GM19468 (cell line): ENCODE measurements around the gene TMTC2.
A peak's percentile ranks its signal among the peaks of the same experiment; 100 is the strongest.

Experiments used
- ATAC-seq: cut with Tn5 transposase; IDR thresholded peaks from one replicate; pipeline ENCODE4 v1.9.1; 2021; ENCODE audit warnings: mild to moderate bottlenecking, moderate library complexity, moderate number of reproducible peaks; ENCODE audit not compliant: unreplicated experiment; ENCODE audit errors: extremely low read depth

The TMTC2 gene

DNA sequence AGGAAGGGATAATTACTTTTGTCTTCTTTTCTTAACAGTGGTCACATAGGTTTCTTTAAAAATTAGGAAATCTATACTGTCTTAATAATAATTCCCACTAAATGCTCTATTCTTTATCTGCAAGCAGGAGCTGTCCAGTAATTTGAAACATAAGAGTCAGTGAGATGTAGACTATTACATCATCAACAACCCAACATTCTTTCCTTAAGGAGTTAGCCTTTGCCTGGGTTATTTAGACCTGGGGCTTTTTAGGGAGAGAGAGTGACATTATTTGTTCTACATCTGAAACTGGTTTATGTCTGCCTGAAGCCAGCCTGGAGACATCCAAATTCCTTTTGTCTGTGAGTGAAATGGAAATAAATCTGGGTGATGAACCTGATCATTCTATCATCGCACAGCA, 294.4 kb downstream of the TMTC2 start:
- no peak for ATAC-seq

DNA sequence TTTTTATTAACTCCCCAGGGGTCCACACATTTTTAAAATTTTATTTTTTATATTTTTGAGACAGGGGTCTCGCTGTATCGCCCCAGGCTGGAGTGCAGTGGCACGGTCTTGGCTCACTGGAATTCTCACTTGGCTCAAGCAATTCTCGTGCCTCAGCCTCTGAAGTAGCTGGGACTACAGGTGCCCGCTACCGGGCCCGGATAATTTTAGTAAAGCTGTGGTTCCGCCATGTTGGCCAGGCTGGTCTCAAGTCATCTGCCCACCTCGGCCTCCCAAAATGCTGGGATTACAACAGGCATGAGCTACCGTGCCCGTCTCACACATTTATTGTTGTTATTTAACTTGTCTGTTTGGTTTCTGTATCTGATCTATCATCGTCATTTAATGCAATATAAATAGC, 307.4 kb downstream of the TMTC2 start:
- ATAC-seq: no peak

DNA sequence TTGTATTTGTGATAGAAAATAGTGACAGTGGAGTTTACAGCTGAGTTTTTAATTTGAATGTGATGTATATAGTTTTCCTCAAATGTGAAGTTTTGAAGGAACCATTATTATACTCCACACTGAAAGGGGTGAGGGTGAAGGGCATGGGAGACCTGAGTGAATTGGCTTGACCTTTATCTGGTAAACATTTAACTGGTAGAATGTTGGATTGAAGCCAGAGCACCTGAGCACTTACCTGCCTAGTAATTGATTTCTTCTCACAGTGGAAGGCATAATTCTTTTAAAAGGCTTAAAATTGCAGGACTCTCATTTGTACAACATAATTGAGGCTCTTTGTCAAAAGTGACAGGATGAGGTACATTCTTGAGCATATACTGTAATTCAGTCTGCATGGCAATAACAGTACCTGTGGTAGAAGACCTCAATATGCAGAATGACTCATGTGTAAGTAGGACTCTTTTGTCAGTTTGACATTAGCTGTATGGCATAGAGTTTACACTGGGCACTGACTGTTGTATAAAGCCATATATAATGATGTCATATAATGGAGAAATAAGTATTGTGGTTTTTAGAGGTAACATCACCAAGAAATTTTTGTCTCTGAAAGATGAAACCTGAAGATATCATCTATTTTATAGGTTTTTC, 309.6 kb downstream of the TMTC2 start:
- ATAC-seq: peak; percentile 28

DNA sequence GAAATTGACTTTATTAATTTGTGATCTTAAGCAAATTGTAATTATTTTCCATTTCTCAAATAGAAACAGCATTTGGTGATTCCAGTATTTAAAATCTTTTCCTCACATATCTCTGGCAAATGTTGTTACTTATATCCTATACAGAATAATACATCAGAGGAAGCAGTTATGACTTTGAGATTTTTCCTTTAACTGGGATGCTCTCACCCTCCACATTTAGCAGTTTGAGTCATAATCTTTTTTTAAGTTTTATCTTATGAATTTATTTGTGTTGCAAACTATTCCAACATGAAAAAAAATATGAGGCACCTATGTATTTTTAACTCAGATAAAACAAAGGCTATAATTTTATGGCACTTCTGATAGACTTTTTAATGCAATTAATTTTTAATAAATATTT, 311.8 kb downstream of the TMTC2 start:
- ATAC-seq: no peak

DNA sequence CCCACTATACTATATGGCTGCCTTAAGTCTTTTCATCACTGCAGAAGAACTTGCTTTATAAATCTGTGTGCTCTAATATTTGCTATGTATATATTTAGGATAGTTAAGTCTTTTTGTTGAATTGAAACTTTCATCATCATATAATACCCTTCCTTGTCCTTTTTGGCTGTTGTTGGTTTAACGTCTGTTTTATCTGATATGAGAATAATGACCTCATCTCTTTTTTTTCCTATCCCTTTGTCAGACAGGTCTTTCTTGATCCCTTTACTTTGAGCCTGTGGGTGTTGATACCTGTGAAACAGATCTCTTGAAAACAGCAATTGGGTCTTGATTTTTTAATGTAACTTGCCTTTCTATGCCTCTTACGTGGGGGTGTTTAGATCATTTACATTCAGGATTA, 316.3 kb downstream of the TMTC2 start:
- ATAC-seq: no peak

DNA sequence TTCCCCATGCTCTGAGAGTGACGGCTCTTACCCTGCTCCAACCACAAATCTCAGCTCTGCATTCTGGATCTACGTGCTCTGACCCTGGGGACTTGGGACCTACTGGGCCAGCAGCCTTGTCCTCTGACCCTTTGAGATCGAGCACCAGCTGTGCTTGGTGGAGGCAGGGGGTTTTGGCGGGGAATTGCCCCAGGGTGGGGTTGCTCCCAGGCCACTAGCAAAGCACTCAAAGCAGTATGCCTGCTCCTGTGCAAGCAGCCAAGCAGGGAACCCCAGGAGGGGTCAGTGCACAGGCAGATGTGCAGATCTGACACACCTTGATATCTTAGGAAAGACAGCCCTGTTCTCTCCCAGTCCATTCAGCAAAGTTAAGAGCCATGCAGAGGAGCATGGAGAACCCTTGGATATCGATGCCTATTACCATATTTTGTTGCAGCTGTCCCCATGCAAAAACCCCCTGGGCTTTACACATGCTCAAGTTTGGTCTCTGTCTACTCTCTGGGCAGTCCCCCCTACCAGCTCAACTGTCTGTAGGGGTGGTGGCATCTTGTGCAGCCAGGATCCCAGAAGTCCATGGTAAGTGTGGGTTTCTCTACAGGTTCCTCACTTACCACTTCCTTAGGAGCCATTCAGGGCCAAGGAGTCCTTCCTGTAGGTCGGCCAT, 319.0 kb downstream of the TMTC2 start:
- ATAC-seq: no peak

DNA sequence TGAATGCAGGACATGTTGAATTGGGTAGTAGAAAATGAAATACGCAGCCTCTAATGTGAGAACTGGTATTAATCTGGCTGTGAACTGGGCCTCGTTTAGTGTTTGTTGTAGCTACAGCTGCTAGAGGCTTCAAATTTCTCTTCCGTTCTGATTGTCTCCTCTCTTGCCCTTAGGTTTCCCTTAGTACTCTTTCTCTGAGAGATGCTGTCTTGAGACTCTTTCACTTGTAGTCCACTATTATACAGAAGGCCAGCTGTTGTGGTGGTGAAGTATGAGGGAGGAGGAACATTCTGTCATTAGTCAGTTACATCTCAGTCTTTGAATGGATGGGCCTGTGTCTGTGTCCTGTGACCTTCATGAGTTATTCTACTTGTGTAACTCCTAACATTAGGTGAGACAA, 322.0 kb downstream of the TMTC2 start:
- ATAC-seq: no peak

DNA sequence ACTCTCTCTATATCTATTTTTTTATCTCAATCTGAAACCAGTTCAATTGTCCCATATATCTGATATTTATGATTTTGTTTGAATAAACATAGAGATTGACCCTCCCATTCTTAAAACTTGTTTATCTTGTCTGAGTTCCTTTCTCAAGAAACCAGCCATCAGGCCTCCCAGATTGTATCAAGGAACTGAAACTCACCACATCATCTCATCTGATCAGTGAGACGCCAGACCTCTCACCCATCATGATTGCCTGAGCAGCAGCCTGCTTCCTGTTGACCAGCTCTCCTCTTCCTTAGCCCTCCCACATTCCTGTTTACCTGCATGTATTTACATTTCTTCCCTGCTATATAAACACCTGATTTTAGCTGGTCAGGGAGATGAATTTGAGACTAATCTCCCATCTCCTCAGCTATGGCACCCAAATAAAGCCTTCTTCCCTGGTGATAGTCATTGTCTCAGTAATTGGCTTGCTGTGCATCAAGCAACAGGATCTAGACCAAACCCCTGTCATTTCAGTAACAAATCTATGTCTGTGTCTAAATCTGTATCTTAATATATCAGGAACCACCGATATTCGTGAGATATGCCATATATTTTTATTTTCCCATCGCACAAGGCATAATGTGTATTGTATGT, 323.6 kb downstream of the TMTC2 start:
- peak; percentile 39 for ATAC-seq

DNA sequence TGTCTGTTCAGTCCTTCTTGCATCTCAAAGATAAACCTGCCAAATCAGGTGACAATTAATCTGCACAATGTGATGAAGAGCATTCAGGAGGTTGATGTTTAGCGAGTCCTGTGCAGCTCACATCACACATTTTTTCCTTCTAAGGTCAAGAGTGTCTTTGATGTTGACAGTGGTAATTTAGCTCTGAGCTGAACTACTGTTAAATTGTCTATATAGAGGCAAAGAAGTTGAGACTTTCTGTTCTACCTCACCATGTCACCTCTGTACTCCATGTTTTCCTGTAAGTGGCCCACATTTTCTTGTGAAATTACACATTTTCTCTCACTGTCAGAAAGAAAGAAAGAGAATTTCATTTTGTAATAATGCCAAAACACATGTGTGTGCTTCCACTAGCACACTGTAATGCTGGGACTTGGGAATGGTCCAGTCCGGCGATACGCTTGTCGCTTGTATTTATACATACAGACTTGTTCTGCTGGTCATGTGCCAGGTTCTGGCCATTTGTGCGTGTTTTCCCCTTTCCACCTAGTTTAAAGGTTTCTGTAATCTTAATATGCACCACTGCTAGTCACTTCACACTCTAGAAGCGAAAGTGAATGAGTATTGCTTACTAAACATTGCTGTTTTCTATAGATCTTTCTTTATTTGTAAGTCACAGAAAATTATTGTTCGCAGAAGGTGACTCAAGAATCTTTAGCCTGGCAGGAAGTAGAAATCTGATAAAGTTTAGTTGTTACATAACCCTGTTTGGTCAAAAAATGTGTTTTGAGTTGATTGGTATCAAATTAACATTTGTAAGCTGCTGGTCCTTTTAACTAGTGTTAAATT, 328.9 kb downstream of the TMTC2 start:
- ATAC-seq: no peak

DNA sequence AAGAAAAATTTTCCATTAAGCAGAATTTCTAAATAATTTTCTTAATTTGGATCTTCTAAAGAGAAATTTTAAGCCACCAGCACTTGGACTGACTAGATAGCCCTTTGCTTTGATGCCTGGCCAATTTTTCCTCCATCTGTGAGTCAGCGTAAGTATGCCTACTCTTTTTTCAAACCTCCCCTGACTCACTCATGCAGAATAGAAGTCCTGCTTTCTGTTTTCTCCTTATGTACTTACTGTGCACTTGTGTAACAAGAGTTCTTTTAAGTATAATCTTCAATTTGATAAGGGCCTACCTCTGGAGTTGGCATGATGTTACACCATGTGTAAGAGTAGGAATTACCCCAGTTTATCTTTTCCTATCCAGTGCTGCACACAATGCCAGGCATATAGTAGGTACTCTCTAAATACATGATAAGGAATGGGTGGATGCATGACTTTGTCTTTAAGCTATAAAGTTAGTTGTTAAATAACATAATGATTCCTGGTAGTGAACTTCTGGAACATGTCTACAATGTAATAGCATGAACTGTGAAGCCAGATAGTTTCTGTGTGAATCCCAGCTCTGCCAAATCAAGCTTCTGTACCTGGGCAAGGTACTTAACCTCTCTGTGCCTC, 329.6 kb downstream of the TMTC2 start:
- no peak for ATAC-seq

DNA sequence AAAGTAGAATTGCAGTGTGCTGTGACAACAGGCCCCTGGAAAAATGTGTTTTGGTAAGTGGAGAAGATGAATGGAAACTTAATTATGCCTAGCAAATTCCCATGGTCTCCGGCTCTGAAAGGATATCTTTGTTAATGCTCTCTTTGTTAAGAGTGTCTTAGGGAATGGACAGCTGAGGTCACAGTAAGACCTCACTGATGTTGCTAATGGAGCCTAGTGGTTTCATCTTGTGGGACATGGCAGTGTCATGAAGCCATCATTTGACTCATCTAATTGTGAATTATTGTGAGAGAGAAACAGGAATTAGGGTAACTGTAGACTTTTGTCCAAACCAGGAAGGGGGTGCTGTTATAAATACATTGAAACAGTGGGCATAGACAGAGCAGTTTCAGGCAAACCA, 330.3 kb downstream of the TMTC2 start:
- no peak for ATAC-seq

DNA sequence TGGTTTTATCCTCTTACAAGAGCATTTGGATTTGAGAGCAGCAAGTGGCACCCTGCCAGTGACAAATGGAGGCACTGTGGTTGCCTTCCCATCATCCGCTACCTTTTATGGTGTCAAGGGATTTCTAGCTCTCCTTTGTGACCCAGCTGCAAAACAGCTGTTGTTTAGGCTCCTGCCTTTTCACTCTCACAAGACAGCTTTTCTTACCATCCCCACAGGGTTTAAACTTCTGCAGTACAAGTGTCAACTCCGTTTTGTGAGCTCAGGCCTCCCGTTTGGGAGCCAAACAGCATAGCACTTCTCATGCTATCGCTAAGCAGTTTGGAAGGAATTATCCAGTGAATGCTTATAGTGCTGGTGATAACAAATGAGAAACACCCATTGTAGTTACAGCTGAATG, 331.4 kb downstream of the TMTC2 start:
- no peak for ATAC-seq

DNA sequence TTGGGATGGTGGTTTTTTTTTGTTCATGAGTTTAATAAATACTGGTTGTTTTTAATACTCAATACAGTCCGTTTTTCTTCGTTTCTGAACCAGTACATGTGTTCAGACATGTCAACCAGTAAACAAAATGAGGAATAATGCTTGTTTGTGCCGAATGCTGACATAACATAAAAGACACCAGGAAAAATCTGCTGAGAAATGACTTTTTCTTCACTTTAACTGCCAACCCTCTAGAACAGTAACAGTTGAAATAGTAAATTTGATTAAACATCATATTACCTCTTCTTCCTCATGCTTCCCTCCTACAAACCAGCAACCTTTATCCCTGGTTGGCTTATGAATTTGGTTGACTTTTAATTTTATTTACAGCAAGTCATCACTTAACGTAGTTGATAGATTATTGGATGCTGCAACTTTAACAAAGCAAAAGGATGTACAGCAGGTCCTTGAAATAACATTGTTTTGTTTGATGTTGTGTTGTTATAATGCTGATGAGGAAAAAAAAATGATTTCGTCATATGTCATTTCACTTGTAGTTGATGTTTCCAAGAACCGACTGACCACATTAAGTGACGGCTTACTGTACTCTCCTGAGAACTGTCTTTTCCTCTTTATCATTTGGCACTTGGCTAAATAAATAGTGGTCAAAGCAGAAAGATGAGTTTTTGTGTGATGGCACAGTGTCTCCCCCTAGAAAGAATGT, 340.5 kb downstream of the TMTC2 start:
- ATAC-seq: no peak

DNA sequence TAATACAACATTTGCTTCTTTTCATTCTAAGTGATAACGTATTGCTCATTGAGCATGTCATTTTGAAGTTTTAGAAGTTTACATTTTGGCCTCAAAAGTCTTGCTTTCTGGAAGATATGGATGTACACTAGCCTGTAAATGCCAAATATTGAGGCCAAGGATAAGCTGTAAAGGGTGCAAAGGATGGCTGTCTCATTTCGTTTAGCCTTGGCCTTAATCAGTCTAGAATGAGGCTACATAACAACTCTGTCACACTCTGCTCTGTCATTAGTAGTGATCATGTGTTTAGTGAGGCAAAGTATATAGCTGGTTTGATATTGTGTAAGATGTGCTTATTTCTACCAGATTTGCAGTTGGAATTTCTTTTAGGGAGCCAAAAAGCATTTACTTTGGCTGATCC, 344.5 kb downstream of the TMTC2 start:
- ATAC-seq: no peak

DNA sequence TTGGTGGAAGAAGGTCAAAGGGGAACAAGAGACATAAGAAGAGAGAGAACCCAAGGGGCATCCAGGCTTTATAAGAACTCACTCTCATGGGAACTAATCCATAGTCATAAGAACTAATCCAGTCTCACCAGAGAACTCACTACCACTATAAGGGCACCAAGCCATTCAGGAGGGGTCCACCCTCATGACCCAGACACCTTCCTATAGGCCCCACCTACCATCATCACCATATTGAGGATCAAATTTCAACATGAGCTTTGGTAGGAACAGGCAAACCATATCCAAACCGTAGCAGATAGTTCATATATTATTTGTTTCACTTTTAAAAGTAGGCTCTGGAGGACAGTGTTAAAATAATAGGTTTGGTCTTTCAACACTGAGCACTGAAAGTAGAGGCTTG, 350.1 kb downstream of the TMTC2 start:
- ATAC-seq: no peak

DNA sequence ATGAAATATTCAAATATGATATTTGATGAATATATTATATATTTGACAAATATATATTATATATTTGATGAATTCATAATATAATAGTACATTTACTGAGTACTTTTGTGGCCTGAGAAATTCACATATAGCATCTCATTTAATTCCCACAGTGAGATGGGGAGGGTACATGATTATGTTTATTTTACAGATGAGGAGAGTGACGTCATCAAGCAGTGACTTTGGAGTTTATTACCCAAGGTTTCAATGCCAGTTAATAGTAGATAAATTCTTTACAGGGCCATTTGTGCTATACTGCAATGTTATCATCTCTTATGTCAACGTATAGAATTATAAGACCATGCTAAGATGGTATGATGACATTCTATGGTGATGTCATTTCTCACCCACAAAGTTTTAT, 352.7 kb downstream of the TMTC2 start:
- ATAC-seq: no peak

DNA sequence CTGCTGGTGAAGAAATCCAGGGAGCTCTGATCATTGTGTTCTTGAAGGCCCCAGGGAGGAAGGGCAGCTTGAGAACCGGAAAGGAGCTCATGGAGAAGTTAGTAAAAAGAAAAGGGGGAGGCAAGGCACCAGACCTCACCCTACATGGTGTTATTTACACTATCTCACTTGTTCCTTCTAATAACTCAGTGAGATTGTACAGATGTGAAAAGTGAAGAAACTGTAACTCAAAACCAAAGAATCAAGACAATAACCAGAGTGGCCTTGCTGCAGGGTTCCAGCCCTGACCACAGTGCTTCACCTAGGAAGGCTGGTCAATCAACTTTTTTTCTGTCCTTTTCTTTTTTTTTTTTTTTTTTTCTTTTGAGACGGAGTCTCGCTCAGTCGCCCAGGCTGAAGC, 353.6 kb downstream of the TMTC2 start:
- ATAC-seq: no peak

DNA sequence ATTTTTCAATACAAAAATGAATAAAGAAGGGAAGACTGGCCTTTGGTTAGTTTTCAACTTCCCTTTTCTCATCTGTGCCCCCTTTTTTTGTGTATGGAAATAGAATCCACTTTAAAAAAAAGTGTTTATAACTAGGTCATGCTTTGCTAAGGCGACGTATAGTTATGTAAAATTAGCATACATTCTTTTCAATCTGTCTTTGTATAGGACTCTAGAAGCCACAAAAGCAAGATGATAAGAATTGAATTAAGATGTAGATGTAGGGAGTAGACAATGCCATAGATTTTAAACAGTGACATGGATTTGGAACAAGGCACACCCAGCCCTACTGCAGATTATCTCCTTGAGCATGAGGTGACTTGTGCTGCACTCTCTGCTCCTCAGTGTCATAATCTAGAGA, 354.3 kb downstream of the TMTC2 start:
- ATAC-seq: no peak

DNA sequence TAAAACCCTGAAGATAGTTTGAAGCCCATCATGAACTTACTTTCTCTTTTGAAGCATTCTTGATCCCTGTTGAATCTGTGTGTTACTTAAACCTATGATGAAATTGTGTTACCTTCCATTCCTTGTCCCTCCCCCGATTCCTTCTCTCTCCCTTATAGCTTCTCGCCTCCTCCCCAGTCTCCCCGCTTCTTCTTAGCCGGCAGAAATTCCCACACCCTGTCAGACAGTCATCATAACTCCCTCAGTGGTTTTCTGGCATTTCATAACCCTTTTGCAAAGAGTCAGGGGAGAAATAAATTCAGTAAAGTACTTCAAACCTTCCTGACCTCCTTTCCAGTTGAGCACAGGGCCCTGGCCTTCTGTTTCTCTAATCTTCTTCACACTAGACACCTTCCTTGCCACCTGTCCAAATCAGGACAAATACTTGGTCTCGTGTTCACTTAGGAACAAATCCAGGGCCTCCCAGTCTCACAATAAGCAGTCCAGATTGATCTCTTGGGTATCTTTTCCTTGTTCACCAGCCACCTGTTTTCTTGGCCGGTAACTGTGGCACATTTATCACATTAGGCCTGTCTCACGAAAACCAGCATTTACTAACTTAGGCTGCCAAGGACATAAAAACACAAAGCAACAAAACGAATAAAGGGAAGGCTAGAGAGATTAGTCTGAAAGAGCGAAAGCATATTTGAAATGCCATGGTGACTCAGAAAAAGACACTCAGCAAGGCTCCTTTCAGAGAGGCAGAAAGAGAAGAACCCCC, 355.9 kb downstream of the TMTC2 start:
- no peak for ATAC-seq
